Gastroesophageal sphincter (tissue), 4 donors: ENCODE measurements around the gene HAO2. TPM values are rescaled to one million over a fixed set of nuclear protein-coding genes. Genes with fewer than 3 reads are reported as not detected.

ENCODE experiments used
- ATAC-seq: fragments of 150-250 bp; one replicate; pipeline ENCODE4 v1.9.1; 2016; ENCODE audit warnings: mild to moderate bottlenecking, moderate library complexity
- H3K27ac ChIP-seq, 4 donors: fragments of 200-600 bp; sonication (generic) in 3 of 4; 1 replicate in 3 of 4; 2 replicates in 1 of 4; pipeline ENCODE4 v1.5.1; 2016 to 2019
- H3K27me3 ChIP-seq: fragments of 200-600 bp; sonication (generic); one replicate; pipeline ENCODE4 v1.5.1; 2019
- H3K36me3 ChIP-seq, 2 donors: fragments of 200-600 bp; sonication (generic); one replicate each; pipeline ENCODE4 v1.5.1; 2019; ENCODE audit warnings: control low read depth in 1 of 2
- H3K4me1 ChIP-seq, 3 donors: fragments of 200-600 bp; sonication (generic); 1 replicate in 2 of 3; 2 replicates in 1 of 3; pipeline ENCODE4 v1.5.1; 2016 to 2019; ENCODE audit warnings: control low read depth in 2 of 3
- H3K4me3 ChIP-seq, 2 donors: fragments of 200-600 bp; sonication (generic); one replicate each; pipeline ENCODE4 v1.5.1; 2019; ENCODE audit warnings: mild to moderate bottlenecking in 1 of 2, moderate library complexity in 1 of 2
- H3K9me3 ChIP-seq, 3 donors: fragments of 200-600 bp; sonication (generic); one replicate each; pipeline ENCODE4 v1.5.1; 2017 to 2019; ENCODE audit warnings: control low read depth in 2 of 3
- CTCF ChIP-seq, 4 experiments: fragments of 200-600 bp in 2 of 4; fragments of 450-650 bp in 2 of 4; sonication (generic) in 1 of 4; IDR thresholded peaks; one replicate each; pipeline ENCODE4 v1.5.1; 2017 to 2019; ENCODE audit warnings: antibody characterized with exemption in 4 of 4, mild to moderate bottlenecking in 2 of 4, moderate library complexity in 2 of 4
- EP300 ChIP-seq: sonication (generic); formaldehyde crosslinking; IDR thresholded peaks from one replicate; pipeline ENCODE4 v1.6.1; 2017; ENCODE audit warnings: antibody characterized with exemption, mild to moderate bottlenecking
- POLR2A ChIP-seq, 2 donors: fragments of 450-650 bp; IDR thresholded peaks; one replicate each; pipeline ENCODE4 v1.6.1; 2017; ENCODE audit warnings: antibody characterized with exemption in 2 of 2, mild to moderate bottlenecking in 2 of 2, moderate library complexity in 1 of 2
- POLR2AphosphoS5 ChIP-seq: sonication (generic); formaldehyde crosslinking; IDR thresholded peaks from one replicate; pipeline ENCODE4 v1.6.1; 2017; ENCODE audit warnings: antibody characterized with exemption
- WGBS, 2 donors: methylation state at CpG; one replicate each; pipeline ENCODE4 v1.1.5; 2018; ENCODE audit warnings: low coverage in 1 of 2; 5-methylcytosine and 5-hydroxymethylcytosine counted together
- total RNA-seq, 4 donors: library from RNA; depleted of rRNA; stranded (reverse); fragments of >200 nt; gene quantifications; one replicate each; pipeline ENCODE4 v1.1.0, GENCODE V29; 2016

HAO2 gene
- total RNA-seq, 4 donors from 2014 or later, result not detected

- H3K4me1 ChIP-seq, result no peaks in the 10 kb centered on the region
- TF ChIP-seq EP300 (no peak), POLR2AphosphoS5 (no peak), POLR2A (IDR thresholded peaks at IDR 0.05) (no peak), CTCF (IDR thresholded peaks at IDR 0.05) (no peak)
- WGBS, 2 donors, result 75 to 85% methylated on average over 2 of the region's 2 CpGs
- no peaks in the 10 kb centered on the region for H3K9me3 ChIP-seq
- no peaks in the 10 kb centered on the region for H3K36me3 ChIP-seq
- no peak for ATAC-seq
- no peaks in the 10 kb centered on the region for H3K27me3 ChIP-seq
- H3K4me3 ChIP-seq, result no peak overlapping the region
- H3K27ac ChIP-seq, result no peak overlapping the region
Observed at GRCh38 chr1:119370748-119371147, 2.2 kb downstream of the HAO2 start.

GRCh38 chr1:119371815-119372214, 3.2 kb downstream of the HAO2 start:
- ATAC-seq, result no peak
- peaks cover 0 to 5% (median 0%) of the 10 kb centered on the region in 3 donors for H3K9me3 ChIP-seq
- no peak overlapping the region for H3K4me3 ChIP-seq
- 13 to 20% methylated on average over 2 of the region's 2 CpGs for WGBS, 2 donors
- no peak for TF ChIP-seq EP300
- no peak for TF ChIP-seq POLR2AphosphoS5
- no peak for TF ChIP-seq CTCF (IDR thresholded peaks at IDR 0.05)
- TF ChIP-seq POLR2A (IDR thresholded peaks at IDR 0.05), result no peak
- no peaks in the 10 kb centered on the region for H3K27me3 ChIP-seq
- no peak overlapping the region for H3K27ac ChIP-seq
- H3K4me1 ChIP-seq, result no peaks in the 10 kb centered on the region
- no peaks in the 10 kb centered on the region for H3K36me3 ChIP-seq

GRCh38 chr1:119372503-119373086, 4.0 kb downstream of the HAO2 start:
- no peak overlapping the region for H3K27ac ChIP-seq
- no peak for ATAC-seq
- H3K36me3 ChIP-seq, result no peaks in the 10 kb centered on the region
- H3K4me1 ChIP-seq, result no peaks in the 10 kb centered on the region
- H3K4me3 ChIP-seq, result no peak overlapping the region
- TF ChIP-seq CTCF (IDR thresholded peaks at IDR 0.05) (no peak), POLR2A (IDR thresholded peaks at IDR 0.05) (no peak), POLR2AphosphoS5 (no peak), EP300 (no peak)
- H3K27me3 ChIP-seq, result no peaks in the 10 kb centered on the region
- 39 to 70% methylated on average over 6 of the region's 6 CpGs for WGBS, 2 donors
- peaks cover 0 to 6% (median 0%) of the 10 kb centered on the region in 3 donors for H3K9me3 ChIP-seq

GRCh38 chr1:119373465-119373864, 4.9 kb downstream of the HAO2 start:
- H3K27me3 ChIP-seq, result no peaks in the 10 kb centered on the region
- H3K4me1 ChIP-seq, result no peaks in the 10 kb centered on the region
- no peak for TF ChIP-seq POLR2AphosphoS5
- no peak for TF ChIP-seq EP300
- no peak for TF ChIP-seq CTCF (IDR thresholded peaks at IDR 0.05)
- TF ChIP-seq POLR2A (IDR thresholded peaks at IDR 0.05), result no peak
- ATAC-seq, result no peak
- no peak overlapping the region for H3K27ac ChIP-seq
- H3K9me3 ChIP-seq, result peaks cover 0 to 6% (median 0%) of the 10 kb centered on the region in 3 donors
- 32 to 41% methylated on average over 2 of the region's 2 CpGs for WGBS, 2 donors
- H3K36me3 ChIP-seq, result no peaks in the 10 kb centered on the region
- H3K4me3 ChIP-seq, result no peak overlapping the region

GRCh38 chr1:119374208-119374874, 5.8 kb downstream of the HAO2 start:
- no peak for ATAC-seq
- no peaks in the 10 kb centered on the region for H3K4me1 ChIP-seq
- no peaks in the 10 kb centered on the region for H3K36me3 ChIP-seq
- no peaks in the 10 kb centered on the region for H3K27me3 ChIP-seq
- 26 to 68% methylated on average over 3 to 4 of the region's 4 CpGs for WGBS, 2 donors
- no peak for TF ChIP-seq POLR2A (IDR thresholded peaks at IDR 0.05)
- no peak for TF ChIP-seq POLR2AphosphoS5
- no peak for TF ChIP-seq EP300
- no peak for TF ChIP-seq CTCF (IDR thresholded peaks at IDR 0.05)
- H3K4me3 ChIP-seq, result no peak overlapping the region
- H3K9me3 ChIP-seq, result peaks cover 0 to 6% (median 0%) of the 10 kb centered on the region in 3 donors
- no peak overlapping the region for H3K27ac ChIP-seq
